Sigmoid colon (tissue), 7 donors: ENCODE data around the gene CBX6. TPM values are rescaled to one million over a fixed set of nuclear protein-coding genes. Genes with fewer than 3 reads are reported as not detected.

Experiments used
- DNase-seq: peaks from one replicate; pipeline ENCODE4 v3.0.0-alpha.2; 2019
- H3K27ac ChIP-seq, 4 donors: fragments of 200-600 bp; sonication (generic); one replicate each; pipeline ENCODE4 v1.5.1; 2016 to 2019; ENCODE audit warnings: mild to moderate bottlenecking in 1 of 4
- H3K27me3 ChIP-seq, 3 donors: fragments of 200-600 bp; sonication (generic); one replicate each; pipeline ENCODE4 v1.5.1; 2019; ENCODE audit warnings: mild to moderate bottlenecking in 1 of 3
- H3K36me3 ChIP-seq, 4 donors: fragments of 200-600 bp; sonication (generic); one replicate each; pipeline ENCODE4 v1.5.1; 2016 to 2019
- H3K4me1 ChIP-seq, 4 donors: fragments of 200-600 bp; sonication (generic); one replicate each; pipeline ENCODE4 v1.5.1; 2017 to 2019
- H3K4me3 ChIP-seq, 4 donors: fragments of 200-600 bp; sonication (generic); one replicate each; pipeline ENCODE4 v1.5.1; 2017 to 2019; ENCODE audit warnings: mild to moderate bottlenecking in 2 of 4, moderate library complexity in 1 of 4
- H3K9me3 ChIP-seq, 4 donors: fragments of 200-600 bp in 3 of 4; sonication (generic) in 3 of 4; one replicate each; pipeline versions ENCODE4 v1.5.1 to v1.6.1; 2013 to 2019
- EP300 ChIP-seq, 4 donors: sonication (generic); formaldehyde crosslinking; IDR thresholded peaks; one replicate each; pipeline ENCODE4 v1.6.1; 2017; ENCODE audit warnings: antibody characterized with exemption in 4 of 4
- POLR2A ChIP-seq, 2 donors: fragments of 450-650 bp; IDR thresholded peaks; one replicate each; pipeline ENCODE4 v1.6.1; 2016; ENCODE audit warnings: antibody characterized with exemption in 2 of 2, mild to moderate bottlenecking in 2 of 2, moderate library complexity in 2 of 2
- POLR2AphosphoS5 ChIP-seq, 4 donors: sonication (generic); formaldehyde crosslinking; IDR thresholded peaks; one replicate each; pipeline ENCODE4 v1.6.1; 2017; ENCODE audit warnings: antibody characterized with exemption in 4 of 4
- WGBS, 2 donors: extraction: QIAGEN DNeasy Blood & Tissue Kit; methylation state at CpG; one replicate each; pipeline ENCODE4 v1.1.7; 2013; 5-methylcytosine and 5-hydroxymethylcytosine counted together
- intact Hi-C: fragments of 100-400 bp; cut with DNase I; formaldehyde crosslinking; loops from one replicate; pipeline ENCODE4 v1.15.1; 2023
- polyA plus RNA-seq, 3 donors: library from polyadenylated mRNA; stranded (reverse); fragments of 200-250 nt; gene quantifications; one replicate each; pipeline ENCODE4 v1.2.3, GENCODE V29; 2013
- total RNA-seq, 4 donors: library from RNA; depleted of rRNA; stranded (reverse); fragments of >200 nt; gene quantifications; one replicate each; pipeline ENCODE4 v1.1.0, GENCODE V29; 2016
- TF ChIP-seq, protein P1 (sequence below), 4 experiments: fragments of 450-650 bp in 3 of 4; fragments of 200-600 bp in 1 of 4; IDR thresholded peaks; one replicate each; pipeline ENCODE4 v1.5.1; 2016 to 2019; ENCODE audit warnings: antibody characterized with exemption in 4 of 4, mild to moderate bottlenecking in 3 of 4, moderate library complexity in 2 of 4
- donor health status: healthy with polysubstance abuse.
- donor health status: Bipolar disorder and iron deficiency.
- donor health status: healthy.

CBX6 gene
- total and polyA plus RNA-seq, 7 donors: 4.2 to 90.6 (median 47.2) TPM

GRCh38 chr22:38837414-38837928 lies 34.5 kb downstream of the CBX6 start:
- no peak for DNase-seq
- H3K27me3 ChIP-seq: no peaks in the 10 kb centered on the region
- no peaks in the 10 kb centered on the region for H3K9me3 ChIP-seq
- H3K4me3 ChIP-seq: no peak overlapping the region
- H3K27ac ChIP-seq: no peak overlapping the region
- TF ChIP-seq POLR2AphosphoS5 (IDR thresholded peaks at IDR 0.05): no peak
- intact Hi-C loops: no loop called here
- 82 to 88% methylated on average over 6 of the region's 6 CpGs for WGBS, 2 donors
- no peaks in the 10 kb centered on the region for H3K36me3 ChIP-seq
- peaks cover 0 to 8% (median 3%) of the 10 kb centered on the region in 4 donors for H3K4me1 ChIP-seq

- Histone ChIP-seq H3K27ac (no peak overlapping the region), H3K36me3 (no peaks in the 10 kb centered on the region), H3K4me3 (no peak overlapping the region), H3K27me3 (no peaks in the 10 kb centered on the region), H3K9me3 (no peaks in the 10 kb centered on the region), H3K4me1 (no peaks in the 10 kb centered on the region)
- intact Hi-C loops: no loop called here
- whole genome bisulfite sequencing, 2 donors: 51 to 67% methylated on average over 19 of the region's 19 CpGs
- TF ChIP-seq POLR2AphosphoS5 (IDR thresholded peaks at IDR 0.05): no peak
- TF ChIP-seq, protein P1, sequence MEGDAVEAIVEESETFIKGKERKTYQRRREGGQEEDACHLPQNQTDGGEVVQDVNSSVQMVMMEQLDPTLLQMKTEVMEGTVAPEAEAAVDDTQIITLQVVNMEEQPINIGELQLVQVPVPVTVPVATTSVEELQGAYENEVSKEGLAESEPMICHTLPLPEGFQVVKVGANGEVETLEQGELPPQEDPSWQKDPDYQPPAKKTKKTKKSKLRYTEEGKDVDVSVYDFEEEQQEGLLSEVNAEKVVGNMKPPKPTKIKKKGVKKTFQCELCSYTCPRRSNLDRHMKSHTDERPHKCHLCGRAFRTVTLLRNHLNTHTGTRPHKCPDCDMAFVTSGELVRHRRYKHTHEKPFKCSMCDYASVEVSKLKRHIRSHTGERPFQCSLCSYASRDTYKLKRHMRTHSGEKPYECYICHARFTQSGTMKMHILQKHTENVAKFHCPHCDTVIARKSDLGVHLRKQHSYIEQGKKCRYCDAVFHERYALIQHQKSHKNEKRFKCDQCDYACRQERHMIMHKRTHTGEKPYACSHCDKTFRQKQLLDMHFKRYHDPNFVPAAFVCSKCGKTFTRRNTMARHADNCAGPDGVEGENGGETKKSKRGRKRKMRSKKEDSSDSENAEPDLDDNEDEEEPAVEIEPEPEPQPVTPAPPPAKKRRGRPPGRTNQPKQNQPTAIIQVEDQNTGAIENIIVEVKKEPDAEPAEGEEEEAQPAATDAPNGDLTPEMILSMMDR (IDR thresholded peaks at IDR 0.05): no peak
- DNase-seq: no peak
These were observed 36.1 kb downstream of the CBX6 start for GRCh38 chr22:38835888-38836301.

DNA sequence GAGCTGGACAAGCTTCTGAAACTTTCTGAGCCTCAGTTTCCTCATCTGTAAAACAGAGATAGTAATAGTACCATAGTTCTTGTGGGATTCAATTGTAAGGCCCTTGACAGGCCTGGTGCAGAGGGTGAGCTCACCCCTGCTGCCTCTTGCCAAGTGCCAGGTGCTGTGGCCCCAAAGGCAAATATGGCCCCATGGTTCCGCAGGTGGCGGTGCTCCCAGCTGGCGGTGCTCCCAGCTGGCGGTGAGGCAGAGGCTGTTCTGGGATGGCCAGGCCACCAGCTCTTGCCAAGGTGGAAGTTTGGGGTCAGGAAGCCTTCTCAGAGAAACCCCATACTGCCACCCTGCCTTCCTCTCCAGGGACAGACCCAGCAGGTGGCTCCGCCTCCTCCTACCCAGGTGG lies 37.0 kb downstream of the CBX6 start:
- no peaks in the 10 kb centered on the region for H3K4me1 ChIP-seq
- H3K36me3 ChIP-seq: no peaks in the 10 kb centered on the region
- DNase-seq: no peak
- no peaks in the 10 kb centered on the region for H3K9me3 ChIP-seq
- TF ChIP-seq EP300 (IDR thresholded peaks at IDR 0.05) (no peak), POLR2AphosphoS5 (IDR thresholded peaks at IDR 0.05) (no peak), POLR2A (IDR thresholded peaks at IDR 0.05) (no peak)
- TF ChIP-seq, protein P1 (IDR thresholded peaks at IDR 0.05): no peak
- no peak overlapping the region for H3K27ac ChIP-seq
- WGBS, 2 donors: 75 to 93% methylated on average over 5 of the region's 5 CpGs
- no peak overlapping the region for H3K4me3 ChIP-seq
- no peaks in the 10 kb centered on the region for H3K27me3 ChIP-seq
- intact Hi-C loops: no loop called here

GRCh38 chr22:38834215-38834953 lies 37.6 kb downstream of the CBX6 start:
- no peaks in the 10 kb centered on the region for H3K4me1 ChIP-seq
- DNase-seq: no peak
- intact Hi-C loops: no loop called here
- no peak for TF ChIP-seq EP300 (IDR thresholded peaks at IDR 0.05)
- WGBS, 2 donors: 77 to 84% methylated on average over 13 of the region's 13 CpGs
- H3K4me3 ChIP-seq: no peak overlapping the region
- H3K9me3 ChIP-seq: no peaks in the 10 kb centered on the region
- no peaks in the 10 kb centered on the region for H3K27me3 ChIP-seq
- H3K36me3 ChIP-seq: no peaks in the 10 kb centered on the region
- H3K27ac ChIP-seq: no peak overlapping the region

DNA sequence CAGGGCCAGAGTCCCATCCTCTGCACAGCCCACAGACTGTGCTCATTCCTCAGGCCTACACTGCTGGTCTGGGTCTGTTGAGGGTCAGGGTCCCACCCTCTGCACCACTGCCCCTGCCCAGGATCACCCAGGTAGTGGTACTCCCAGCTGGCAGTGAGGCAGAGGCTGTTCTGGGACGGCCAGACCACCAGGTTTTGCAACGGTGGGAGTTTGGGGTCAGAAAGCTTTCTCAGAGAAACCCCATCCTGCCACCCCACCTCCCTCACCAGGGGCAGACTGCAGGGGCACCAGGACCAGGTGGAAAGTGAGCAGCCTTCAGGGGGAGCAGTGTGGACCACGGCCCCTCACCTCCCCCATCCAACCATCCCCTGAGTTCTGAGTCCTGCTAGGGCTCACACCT lies 39.0 kb downstream of the CBX6 start:
- Histone ChIP-seq H3K27ac (no peak overlapping the region), H3K36me3 (no peaks in the 10 kb centered on the region), H3K4me1 (no peaks in the 10 kb centered on the region), H3K27me3 (no peaks in the 10 kb centered on the region), H3K9me3 (no peaks in the 10 kb centered on the region), H3K4me3 (no peak overlapping the region)
- no peak for DNase-seq
- 76 to 82% methylated on average over 3 of the region's 3 CpGs for WGBS, 2 donors
- no peak for TF ChIP-seq EP300 (IDR thresholded peaks at IDR 0.05)
- intact Hi-C loops: no loop called here

- Histone ChIP-seq H3K4me3 (no peak overlapping the region), H3K27ac (no peak overlapping the region), H3K9me3 (no peaks in the 10 kb centered on the region), H3K36me3 (no peaks in the 10 kb centered on the region), H3K4me1 (no peaks in the 10 kb centered on the region), H3K27me3 (no peaks in the 10 kb centered on the region)
- DNase-seq: peak; percentile 25
- intact Hi-C loops: no loop called here
- TF ChIP-seq, protein P1 (IDR thresholded peaks at IDR 0.05): no peak
- TF ChIP-seq EP300 (IDR thresholded peaks at IDR 0.05): no peak
- no peak for TF ChIP-seq POLR2A (IDR thresholded peaks at IDR 0.05)
- no peak for TF ChIP-seq POLR2AphosphoS5 (IDR thresholded peaks at IDR 0.05)
- WGBS, 2 donors: 80 to 83% methylated on average over 30 of the region's 30 CpGs
These were observed 39.7 kb downstream of the CBX6 start for GRCh38 chr22:38832005-38832978.
